HG02970 (cell line): Measurements from ENCODE around the gene MECP2.

Experiments
- ATAC-seq: cut with Tn5 transposase; IDR thresholded peaks from one replicate; pipeline ENCODE4 v1.9.1; 2021; ENCODE audit warnings: mild to moderate bottlenecking, moderate library complexity, moderate number of reproducible peaks; ENCODE audit not compliant: unreplicated experiment, low FRiP score

MECP2 gene

DNA sequence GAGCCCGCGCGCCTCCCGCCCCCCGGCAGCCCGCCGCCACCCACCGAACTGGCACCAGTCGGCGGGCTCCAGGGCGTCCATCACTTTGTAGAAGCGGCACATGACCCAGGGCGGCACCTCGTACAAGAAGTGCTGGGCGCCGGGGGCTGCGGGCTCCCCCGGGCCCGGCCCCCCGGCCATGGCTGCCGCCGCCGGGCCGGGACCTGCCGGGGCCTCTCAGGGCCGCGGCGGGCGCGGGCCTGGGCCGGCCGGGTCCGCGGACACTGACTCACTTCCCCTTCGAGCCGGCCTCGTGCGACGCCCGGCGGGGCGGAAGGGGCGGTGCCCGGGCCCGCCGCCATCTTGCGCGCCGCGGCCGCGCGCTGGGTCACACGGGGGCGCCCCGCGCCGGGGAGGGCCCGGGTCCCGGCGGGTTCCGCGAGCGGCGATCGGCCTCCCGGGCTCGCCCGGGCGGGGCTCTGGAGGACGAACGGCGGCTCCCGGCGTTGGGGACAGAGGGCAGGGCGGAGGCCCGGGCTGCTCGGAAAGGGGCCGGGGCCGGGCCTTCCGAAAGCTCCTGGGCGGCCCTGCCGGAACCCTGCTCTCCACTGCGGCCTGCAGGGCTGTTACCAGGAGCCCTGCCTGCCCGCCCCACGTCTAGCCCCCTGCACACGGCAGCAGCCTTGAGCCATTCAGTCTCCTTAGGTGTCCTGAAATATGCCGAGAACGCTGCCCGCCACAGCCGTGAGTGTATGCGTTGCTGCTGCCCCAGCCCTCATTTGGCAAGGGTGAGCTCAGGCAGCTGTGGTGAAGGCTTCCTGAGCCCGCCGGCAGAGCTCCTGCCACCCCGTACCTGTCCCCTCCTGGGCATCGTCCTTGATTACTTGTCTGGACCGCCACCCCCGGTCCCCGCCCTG lies 77.6 kb downstream of the MECP2 start, which contains the start of gene IRAK1:
Gene IRAK1 (minus strand): TSS at position 270 of the 896 bp plus-strand sequence. CDS start 90 bp downstream, at position 180.
- peak; percentile 55 for ATAC-seq

DNA sequence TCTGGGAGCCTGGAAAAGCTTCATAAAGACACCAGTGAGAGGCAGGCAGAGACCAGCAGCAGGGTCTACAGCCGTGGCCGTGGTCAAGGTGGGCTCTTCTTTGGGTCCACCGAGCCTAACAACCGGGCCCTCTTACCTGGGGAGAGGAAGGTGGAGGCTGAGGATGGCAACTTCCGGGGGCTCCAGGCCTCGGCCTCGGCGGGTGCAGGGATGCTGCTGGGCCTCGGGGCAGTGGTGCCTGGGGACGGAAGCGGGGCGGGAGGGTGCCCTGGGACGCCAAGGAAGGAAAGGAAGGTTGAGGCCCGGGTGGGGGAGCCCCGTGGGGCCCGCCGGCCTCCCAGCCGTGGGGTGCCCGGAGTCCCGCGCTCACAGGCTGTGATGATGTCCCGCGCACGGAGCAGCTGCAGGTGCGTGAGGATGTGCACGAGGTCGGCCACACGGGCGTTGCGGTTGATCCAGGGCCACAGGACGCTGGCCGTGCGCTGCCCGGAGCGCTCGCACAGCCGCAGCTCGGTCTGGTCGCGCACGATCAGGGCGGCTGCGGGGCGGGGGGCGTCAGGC lies 78.4 kb downstream of the MECP2 start:
- ATAC-seq, result no peak

DNA sequence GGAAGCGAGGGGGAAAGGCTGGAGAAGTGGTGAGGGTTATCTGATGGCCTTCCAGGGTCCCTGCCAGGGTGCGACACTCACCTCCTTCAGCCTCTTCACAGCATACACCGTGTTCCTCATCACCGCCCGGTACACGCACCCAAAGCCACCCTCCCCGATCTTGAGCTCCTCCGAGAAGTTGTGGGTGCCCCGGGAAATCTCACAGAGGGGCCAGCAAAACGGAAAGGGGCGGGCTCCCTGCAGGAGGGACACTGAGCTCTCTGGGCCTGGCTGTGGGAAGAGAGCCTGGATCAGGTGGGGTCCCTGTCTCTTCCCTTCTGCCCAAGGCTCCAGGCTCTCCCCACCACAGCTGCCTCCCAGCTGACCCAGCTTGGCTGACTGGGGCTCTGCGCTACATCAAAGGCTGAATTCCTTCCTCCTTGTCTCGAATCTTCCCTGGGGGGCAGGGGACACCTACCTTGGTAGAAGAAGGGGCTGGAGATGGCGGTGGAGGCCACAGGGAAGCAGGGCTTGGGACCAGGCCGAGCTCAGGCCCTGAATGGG lies 78.9 kb downstream of the MECP2 start:
- no peak for ATAC-seq

DNA sequence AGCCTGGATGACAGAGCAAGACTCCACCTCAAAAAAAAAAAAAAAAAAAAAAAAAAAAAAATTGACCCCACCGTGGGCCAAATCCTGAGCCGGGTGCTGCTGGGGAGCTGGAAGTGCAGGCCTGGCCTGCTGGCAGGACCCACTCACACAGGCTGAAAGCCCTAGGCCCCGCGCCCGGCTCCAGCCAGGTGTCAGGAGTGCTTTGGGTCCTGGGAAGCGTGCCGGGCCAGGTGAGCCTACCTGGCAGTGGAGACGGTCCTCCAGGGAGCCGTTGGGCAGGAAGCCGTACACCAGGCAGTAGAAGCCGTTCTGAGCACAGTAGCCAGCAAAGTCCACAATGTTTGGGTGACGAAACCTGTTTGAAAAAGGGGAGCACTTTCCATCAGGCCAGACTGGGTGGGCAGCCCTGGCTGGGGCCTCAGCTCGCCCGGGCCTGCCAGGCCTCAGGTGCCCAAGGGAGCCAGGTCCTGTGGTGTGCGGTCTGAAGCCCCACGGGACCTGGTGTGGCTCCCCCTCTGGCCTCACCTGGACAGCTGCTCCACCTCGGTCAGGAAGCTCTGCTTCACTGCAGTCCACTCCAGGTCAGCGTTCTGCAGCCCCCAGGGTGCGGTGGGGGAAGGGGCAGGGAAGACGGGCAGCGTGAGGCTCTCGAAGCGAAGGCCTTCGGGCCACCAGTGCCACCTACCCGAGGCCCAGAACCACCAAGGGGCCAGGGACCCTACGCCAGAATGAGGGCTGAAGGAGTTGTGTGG lies 79.6 kb downstream of the MECP2 start:
- no peak for ATAC-seq

DNA sequence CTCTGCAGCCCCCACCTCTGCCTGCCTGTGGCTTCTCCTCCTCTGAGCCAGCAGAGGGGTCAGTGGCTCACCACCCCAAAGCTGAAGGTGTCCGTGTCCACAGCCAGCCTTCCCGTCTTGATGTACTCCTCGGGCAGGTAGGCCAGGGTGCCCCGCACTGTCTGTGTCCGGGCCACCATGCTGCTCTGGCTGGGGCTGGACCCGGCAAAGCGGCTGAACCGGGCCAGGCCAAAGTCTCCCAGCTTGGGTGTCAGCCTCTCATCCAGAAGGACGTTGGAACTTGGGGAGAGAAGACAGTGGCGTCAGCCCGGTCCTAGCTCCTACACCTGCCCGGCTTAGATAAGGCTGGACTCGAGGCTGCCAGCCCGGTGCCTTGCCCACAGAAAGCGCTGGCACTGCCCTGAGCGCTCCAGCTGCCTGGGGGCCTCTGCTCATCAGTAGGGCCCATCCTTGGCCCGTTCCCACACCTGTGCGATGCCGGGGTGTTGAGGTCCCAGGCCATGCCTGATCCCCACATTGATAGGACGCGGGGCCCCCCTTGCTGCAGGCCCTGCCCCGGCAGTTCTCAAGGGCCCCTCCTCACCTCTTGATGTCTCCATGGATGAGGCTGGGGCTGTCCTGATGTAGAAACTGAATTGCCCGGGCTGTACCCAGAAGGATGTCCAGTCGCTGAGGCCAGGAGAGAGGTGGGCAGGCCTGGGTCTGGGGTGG lies 81.0 kb downstream of the MECP2 start:
- no peak for ATAC-seq

DNA sequence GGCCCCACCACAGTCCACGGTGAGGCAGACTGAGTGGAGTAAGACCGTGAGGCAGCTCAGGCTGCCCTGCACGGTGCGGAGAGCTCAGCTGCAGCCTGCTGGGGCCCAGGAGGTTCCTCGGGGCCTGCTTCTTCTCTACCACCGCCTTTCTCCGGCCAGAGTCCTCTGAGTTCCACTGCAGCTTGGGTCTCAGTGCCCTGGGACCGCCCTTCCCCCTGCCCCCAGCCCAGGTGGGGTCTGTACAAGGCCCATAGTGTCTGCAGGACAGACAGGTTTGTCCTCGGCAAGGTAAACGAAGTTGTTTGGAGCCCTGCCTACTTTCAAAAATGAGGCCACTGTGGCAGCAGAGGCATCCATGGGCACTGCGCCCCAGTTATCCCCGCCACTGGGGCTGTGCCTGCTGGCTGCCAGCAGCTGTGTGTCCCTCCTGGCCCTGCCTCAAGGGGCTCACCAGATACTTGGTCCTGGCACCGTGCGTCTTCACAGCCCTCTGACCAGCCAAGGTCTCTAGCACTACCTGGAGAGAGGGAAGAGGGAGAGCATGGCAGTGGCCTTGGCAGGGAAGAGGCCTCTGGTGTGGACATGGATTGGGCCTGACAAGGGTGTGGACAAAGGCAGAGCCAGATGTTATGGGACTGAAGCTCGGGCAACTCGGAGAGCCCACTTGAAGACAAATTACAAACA lies 81.8 kb downstream of the MECP2 start:
- ATAC-seq, result no peak

DNA sequence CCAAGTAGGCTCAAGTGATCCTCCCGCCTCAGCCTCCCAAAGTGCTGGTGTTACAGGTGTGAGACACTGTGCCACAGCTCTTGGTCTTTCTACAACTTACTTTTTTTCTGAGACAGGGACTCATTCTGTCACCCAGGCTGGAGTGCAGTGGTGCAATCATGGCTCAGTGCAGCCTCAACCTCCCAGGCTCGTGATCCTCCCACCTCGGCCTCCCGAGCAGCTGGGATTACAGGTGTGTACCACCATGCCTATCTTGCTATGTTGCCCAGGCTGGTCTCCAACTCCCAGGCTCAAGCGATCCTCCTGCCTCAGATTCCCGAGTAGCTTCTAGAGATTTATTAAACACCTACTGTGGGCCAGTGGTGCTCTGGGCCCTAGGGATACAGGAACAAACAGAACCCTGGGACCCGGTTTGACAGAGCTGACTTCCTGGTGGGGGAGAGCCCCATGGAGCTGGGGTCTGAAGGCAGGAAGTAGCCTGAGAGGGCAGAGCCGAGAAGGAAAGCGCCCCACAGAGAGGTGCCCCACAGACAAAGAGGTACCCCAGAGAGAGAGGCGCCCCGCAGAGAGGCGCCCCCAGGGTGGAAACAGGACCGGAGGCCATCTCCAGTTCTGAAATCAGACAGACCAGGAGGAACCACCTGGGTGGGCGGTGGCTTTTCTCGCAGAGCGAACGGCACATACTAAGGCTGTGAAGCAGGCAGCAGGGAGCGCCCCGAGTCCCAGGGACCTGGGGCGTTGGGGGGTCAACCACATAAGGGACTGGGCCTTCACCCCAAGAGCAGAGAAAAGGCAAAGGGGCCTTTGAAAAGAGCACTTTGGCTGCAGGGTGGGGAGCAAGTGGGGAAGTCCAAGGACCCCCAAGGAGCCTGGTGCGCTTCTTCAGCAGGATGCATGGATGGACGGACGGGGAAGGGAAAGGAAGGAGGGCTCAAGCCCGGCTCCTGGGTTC lies 82.8 kb downstream of the MECP2 start:
- no peak for ATAC-seq

DNA sequence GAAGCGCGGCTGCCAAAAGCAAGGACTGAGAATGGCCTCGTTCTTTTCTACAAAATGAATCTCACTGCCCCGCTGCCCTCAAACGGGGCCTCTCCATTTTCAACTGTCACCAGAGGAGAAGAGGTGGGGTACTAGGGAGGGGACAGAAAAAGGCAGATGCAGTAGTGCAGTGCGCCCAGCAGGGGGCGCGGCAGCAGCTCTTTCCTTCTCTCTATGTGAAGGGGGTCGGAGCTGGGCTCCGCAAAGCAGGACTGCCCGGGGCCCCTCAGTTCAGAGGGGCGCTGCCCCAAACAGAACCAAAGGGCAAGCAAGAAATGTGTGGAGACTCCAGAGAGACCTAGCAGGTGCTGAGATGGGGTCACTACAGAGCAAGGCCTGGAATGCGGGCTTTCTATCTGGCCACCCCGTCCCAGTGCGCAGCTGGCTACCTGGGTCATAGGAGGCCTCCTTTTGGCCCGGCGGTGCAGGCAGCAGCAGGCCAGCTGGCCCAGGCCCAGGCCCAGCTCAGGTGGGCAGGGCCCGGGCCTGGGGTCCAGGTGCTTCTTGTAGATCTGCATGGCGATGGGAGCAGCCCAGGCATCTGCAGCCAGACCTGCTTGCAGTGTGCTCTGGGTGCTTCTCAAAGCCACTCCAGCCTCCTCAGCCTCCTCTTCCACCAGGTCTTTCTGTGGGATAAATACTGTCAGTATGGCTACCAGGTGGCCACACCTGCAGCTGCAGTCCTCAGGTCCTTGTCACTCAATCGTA lies 83.7 kb downstream of the MECP2 start:
- no peak for ATAC-seq

DNA sequence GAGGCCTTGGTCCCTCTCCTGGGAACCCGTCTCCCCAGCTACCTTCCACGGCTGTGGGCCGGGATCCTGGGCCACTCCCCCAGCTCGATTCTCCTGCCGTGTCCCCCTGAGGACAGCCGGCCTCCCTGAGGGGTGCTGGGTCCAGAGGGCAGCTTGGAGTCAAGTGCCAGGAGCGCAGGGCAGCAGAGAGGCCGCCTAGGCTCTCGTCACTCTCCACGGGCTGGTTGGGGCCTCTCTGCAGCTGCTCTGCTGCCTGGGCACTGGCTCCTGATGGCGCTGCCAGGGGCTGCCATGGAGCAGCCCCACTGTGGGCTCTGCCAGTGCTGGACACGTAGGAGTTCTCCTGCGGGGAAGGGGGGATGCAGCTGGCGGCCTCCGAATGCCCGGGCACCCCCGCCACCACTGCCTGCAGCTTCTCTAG lies 84.5 kb downstream of the MECP2 start:
- no peak for ATAC-seq

DNA sequence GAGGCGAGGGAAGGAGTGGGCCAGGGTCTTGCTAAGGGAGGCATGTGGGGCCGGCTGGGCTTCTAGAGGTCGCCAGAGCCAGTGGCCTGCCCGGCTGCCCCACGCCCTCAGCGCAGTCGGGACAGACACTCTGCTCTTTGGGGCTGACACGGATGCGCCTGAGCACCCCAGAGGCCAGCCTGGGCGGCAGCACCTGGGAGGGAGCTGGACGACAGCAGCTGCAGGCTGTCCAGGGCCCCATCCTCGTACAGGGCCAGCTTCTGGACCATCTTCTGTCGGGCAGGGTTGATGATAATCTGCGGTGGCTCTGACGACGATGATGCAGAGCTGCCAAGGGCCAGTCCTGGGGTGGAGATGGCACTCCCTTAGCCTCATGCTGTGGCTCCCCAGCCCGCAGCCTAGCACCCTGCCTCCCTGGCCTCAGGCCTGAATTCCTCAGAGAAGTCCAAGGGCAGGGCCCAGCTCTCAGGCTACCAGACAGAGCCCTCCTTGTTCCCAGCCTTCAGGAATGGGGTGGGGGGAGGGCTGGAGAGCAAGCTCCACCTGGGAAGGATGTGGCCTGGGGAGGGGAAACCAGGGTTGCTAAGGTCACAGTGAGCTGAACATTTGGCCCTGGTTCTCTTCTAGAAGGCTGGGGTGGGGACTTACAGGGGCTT lies 85.1 kb downstream of the MECP2 start:
- ATAC-seq, result no peak

DNA sequence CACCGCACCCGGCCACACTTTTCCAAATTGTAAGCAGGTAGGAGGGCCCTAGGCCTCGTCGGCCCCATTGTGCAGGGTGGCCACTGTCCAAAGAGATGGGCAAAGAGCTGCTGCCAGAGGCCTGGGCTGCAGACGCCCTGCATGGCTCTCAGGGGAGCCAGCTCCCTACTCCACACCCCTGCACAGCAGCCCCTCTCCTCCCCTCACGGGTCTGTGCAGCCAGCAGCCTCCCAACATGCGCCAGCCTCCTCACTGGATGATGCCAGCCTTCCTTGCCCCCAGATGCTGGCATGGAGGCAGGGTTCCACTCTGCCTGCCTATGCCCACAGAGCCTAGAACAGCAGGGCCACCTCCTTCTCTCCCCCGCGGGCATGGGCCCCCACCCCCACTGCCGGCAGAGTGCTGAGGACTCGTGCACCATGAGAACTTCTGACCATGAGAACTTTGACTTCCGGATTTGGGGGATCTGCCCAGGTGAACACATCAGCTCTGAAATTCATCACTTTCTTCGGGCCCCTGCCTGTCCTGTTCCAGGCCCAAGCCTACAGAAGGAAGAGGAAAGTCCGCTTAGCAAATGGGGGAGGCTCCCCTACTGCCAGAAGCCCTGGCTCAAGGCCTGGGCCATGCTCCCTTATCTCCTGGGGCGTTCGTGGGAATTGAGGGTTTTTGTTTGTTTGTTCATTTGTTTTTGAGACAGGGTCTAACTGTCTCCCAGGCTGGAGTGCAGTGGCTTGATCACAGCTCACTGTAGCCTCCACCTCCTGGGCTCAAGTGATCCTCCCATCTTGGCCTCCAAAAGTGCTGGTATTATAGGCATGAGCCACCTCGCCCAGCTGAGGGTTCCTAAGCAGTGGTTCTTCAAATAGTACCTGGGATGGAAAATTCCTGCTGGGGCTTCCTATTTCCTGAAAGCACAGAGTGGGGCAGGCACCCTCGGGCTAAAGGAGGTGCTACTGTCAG lies 85.9 kb downstream of the MECP2 start:
- no peak for ATAC-seq

DNA sequence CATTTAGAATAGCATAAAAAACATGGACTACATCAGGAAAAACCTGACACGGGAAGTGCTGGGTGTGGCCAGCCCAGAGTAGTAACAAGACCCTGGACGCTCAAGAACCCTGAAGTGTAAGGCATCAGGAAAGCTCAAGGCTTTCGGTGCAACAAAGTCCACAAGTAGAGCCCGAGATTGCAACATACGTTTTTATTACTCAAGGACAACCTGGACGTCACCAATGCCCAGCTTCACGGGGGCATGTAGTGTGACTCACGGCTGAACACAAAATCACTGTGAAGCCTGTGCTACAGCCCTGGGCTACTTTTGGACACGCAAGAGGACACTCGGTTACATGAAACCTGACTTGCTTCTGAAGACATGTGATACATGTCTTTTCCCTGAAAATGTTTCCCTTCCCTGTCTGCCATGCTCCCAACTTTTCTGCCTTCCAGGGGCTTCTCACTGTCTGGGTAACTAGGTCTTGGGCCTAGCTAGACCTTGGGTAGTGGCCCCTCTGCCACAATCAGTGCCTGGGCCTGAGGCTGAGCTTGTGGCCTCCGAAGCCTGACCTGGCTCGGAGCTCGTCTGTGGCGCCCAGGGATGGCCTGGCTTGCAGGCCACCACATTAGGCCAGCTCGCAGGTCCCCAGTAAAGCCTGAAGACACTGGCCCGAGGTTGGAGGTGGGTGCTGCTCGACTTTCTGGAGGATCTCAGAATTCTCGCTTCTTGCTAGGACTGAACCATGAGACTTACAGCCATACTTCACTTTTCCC lies 87.0 kb downstream of the MECP2 start:
- no peak for ATAC-seq

DNA sequence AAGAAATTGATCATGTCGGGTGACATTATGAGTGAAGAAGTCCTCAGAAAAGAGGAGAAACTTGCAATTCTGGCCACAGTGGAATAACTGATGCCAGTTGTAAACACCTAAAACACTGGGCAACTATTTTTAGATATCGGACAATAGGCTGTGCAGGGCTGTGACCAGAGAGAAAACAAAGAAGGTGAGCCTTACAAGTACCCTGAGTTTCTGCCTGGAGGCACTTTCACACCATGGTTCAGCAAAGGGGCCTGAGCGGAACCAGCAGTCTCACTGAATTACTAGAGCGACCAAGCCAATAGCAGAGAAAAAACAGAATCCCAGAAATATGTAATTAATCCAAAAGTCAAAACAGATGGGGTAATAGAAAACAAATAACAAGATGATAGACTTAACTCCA lies 89.0 kb downstream of the MECP2 start:
- ATAC-seq, result no peak

DNA sequence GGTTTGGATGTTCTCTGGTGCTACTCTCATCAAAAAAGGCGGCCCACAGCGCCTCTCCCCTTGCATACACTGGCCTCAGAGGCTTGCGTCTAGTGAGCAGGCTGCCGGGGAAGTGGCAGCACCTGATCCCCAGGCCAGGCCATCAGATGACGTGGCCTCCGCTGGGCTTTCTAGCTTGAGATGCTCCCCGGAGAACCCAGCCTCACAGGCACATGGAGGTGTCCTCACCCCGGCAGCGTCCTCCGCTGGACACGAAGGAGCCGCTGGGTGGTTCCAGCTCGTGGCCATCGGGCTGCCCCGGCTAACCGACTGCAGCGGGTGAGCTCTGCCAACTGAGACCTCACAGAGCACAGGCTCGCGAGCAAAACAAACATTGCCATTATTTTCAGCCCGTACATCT lies 90.6 kb downstream of the MECP2 start:
- ATAC-seq, result no peak

DNA sequence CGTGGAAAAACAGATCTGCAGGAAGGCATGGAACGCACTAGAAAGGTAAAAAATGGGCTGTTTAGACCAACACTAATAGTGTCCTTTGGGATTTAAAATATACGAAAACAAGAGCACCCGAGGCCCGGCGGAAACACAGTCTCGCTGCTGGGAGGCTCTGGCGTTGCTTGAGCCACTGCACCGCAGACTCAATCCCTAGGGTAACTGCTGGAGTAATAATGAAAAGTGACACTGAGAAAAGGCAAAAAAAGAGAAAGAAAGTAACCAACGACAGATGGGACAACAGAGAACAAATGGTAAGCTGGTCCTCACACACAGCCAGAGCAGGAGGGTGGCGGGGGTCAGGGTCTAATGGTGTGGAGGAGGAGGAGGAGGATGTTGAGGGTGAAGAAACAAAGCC lies 93.2 kb downstream of the MECP2 start:
- ATAC-seq, result no peak
